GM12865 (cell line): ENCODE data around the gene CAVIN4.

Experiments used
- DNase-seq: peaks from one replicate; pipeline ENCODE4 v3.0.0; 2010; ENCODE audit warnings: low read depth
- H3K4me3 ChIP-seq: 2 replicates; pipeline ENCODE4 v1.5.1; 2011; ENCODE audit warnings: mild to moderate bottlenecking, low read depth, low read length, control low read depth
- TF ChIP-seq, protein P1 (sequence below): IDR thresholded peaks from 2 replicates; pipeline ENCODE4 v1.5.1; 2011; ENCODE audit warnings: low read length, control low read depth, low read depth, inconsistent platforms; ENCODE audit not compliant: insufficient read depth; ENCODE audit errors: missing control alignments

CAVIN4 gene

DNA sequence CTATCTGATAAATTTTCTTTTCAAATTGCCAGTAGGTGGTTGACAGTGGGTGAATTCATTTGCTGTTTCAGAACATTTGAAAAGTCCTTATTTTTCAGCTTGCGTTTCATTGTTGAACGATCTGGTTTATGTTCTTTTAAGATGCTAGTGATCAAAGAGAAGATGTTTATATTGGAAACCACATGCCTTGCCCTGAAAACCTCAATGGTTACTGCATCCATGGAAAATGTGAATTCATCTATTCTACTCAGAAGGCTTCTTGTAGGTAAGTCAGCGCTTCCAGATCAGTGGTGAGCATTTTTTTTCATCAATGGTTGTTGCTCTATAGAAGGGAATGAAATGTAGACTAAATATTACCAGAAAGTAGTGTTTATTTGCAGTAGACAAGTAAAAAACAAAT, 16.6 kb upstream of the CAVIN4 start:
- DNase-seq, result no peak
- TF ChIP-seq, protein P1, sequence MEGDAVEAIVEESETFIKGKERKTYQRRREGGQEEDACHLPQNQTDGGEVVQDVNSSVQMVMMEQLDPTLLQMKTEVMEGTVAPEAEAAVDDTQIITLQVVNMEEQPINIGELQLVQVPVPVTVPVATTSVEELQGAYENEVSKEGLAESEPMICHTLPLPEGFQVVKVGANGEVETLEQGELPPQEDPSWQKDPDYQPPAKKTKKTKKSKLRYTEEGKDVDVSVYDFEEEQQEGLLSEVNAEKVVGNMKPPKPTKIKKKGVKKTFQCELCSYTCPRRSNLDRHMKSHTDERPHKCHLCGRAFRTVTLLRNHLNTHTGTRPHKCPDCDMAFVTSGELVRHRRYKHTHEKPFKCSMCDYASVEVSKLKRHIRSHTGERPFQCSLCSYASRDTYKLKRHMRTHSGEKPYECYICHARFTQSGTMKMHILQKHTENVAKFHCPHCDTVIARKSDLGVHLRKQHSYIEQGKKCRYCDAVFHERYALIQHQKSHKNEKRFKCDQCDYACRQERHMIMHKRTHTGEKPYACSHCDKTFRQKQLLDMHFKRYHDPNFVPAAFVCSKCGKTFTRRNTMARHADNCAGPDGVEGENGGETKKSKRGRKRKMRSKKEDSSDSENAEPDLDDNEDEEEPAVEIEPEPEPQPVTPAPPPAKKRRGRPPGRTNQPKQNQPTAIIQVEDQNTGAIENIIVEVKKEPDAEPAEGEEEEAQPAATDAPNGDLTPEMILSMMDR, result no peak
- H3K4me3 ChIP-seq, result no peak overlapping the region

DNA sequence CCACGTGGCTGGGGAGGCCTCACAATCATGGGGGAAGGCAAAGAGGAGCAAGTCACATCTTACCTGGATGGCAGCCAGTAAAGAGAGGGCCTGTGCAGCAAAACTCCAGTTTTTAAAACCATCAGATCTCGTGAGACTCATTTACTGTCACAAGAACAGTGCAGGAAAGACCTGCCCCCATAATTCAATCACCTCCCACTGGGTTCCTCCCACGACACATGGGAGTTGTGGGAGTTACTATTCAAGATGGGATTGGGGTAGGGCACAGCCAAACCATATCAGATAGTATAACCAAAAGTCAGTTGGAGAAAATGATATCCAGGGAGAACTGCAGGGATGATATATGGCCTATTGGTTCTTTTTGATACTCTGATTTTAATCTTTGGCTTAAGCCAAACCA, 10.0 kb upstream of the CAVIN4 start:
- no peak overlapping the region for H3K4me3 ChIP-seq
- DNase-seq, result no peak
- TF ChIP-seq, protein P1, result no peak

DNA sequence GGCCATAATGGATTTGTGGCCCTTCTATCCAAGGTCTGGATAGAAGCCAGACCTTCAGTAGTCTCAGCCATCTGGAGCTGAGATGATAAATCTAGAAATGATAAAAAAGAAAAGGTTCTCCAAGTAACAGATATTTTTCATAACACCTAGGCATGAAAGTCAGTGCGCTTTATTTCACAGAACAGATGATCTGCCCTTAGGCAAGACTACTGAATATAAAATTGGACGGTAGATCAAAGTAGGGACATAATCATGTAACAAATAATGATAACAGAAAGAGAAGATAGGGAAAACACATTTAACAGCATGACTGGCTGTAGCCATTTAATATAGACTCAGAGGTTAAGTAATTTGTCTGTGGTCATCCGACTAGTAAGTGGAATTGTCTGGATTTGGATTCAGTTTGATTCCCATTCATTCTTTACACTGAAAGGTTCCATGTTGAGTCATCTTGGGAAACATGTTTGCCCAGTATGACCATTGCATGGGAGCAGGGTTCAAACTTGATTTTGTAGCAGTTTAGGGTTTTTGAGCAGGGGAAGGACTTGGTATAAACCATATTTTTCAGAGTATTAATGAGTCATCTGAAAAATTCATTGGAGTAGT, 4.1 kb upstream of the CAVIN4 start:
- no peak overlapping the region for H3K4me3 ChIP-seq
- DNase-seq, result no peak
- TF ChIP-seq, protein P1, result no peak

DNA sequence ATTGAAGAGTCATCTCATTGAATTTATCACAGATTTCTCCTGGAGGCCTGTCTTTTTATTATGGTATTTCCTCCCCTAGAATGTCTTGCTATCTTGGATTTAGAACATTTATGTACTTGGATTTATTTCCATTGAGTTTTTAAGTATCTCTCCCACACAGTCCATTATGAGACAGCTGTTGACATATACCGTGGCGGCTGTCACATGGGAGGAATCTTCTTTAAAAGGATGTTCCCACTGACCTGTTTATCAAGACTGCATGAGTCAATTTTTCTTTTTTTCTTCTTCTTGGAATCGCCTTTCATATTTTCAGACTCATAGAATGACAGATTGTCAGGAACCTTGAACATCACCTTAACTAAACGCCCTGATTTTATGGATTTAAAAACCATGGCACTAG, 2.9 kb upstream of the CAVIN4 start:
- no peak for DNase-seq
- TF ChIP-seq, protein P1, result no peak
- H3K4me3 ChIP-seq, result no peak overlapping the region

DNA sequence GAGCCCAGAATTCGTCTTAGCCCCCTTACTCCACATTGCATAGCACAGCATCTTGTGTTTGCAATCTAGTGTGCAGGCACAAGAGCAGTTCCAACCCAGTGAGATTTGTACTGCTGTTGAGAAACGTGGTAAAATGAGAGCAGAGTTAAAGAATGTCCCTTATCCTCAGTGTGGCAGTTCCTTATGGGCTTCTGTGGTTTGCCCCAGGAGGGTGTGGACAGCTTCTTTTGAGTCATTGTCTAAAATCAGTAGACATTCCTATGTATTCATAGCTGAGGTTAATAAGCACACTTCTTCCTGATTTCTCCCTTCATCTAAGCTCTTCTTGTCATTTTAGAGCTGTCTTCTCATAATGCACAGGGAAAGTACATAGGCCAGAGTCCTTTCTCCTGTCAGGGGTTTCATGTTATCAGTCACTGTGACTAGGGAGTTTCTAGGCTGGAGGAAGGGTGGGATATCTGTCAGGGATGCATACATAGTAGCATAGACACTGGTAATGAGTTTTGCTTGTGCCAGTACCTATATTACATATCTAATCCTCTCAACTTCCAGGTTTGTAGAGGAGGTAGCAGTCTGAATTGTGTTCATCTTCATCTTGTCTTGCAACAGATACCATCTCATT, 2.0 kb upstream of the CAVIN4 start:
- no peak overlapping the region for H3K4me3 ChIP-seq
- TF ChIP-seq, protein P1, result no peak
- no peak for DNase-seq

DNA sequence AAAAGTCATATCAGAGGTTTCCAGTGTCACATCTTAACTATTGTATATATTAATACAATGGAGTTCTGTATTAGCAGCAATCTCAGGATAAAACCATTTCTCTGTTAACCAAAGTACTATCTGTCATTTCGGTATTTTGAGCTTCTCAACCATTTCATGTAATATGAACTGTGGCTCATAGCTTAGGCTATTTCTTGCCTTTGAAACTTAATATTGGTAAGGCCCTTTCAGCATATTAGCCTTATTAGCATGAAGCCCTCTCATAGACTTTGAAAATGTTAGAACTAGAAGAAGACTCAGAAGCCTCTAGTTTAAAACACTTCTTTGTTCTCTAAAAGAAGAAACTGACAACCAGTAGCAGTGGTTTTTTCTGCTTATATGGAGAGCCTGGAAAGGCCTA, 731 bp downstream of the CAVIN4 start:
- no peak for DNase-seq
- TF ChIP-seq, protein P1, result no peak
- H3K4me3 ChIP-seq, result no peak overlapping the region

DNA sequence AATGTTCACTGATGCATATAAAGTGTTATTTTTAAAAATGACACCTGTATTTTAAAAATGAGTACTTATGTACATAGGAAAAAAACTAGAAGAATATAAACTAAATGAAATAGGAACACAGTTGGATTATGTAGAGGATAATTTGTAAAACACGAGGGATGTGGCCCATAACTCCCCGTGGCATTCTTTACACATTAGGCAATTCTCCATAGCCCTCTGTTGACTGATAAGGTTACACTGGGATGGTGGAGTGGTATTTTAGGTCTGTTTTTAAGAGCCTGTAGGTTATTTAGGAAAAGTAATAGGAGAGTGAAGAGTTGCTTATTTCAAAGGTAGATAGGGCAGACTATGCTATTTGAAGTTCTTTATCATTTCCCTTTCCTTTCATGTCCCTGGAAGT, 1.8 kb downstream of the CAVIN4 start:
- H3K4me3 ChIP-seq, result no peak overlapping the region
- TF ChIP-seq, protein P1, result no peak
- DNase-seq, result no peak
